ENCODE results near the gene RNASEH2A. TPM values are rescaled to one million over a fixed set of nuclear protein-coding genes. Genes with fewer than 3 reads are reported as not detected.
"Not testable (repeated sequence)": the region's sequence is repeated elsewhere in the genome, so short reads cannot be mapped to it uniquely, and the experiment has no call there.

Gene RNASEH2A
- polyA plus RNA-seq, 4 donors = 29.1 to 45.7 (median 35.3) TPM

DNA sequence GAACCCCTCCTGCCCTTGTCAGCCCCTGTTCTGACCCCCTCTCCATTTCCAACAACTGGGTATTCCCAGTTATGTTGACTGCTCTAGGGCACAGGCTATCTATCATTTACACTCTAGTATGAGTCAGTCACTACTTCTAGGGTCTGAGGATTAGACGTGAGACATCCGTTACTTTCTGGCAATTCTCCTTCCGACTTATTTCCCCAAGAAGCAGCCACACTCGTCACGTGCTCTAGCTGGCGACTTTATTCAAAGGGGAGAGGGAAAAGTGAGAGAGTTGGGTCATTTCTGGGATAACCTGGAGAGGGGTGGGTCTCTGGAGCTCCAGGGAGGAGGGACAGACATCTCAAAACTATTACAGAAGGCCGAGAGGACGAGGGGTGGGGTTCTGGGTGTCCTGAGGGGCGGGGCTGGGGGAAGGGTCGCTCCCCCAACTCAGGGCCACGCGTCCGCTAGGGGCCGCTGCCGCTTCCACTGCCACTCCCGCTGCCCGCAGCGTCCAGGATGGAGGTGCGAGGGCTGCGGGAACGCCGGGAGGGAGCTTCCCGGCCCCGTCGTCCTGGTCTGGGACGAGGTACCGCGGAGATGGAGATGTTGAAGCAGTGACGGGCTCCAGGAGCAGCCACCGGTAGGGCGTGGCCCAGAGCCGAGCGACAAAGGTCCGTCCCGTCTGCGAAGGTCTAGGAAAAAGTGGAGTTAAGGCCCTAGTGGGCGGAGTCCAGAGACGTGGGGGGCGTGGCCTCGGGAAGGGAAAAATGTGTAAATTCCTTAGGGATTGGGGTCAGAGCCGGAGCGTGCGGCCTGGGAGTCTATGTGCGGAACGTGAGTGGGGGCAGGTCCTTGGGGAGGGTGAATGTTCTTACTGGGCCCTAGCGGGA is 19.1 kb downstream of the RNASEH2A start:
- DNase-seq (ENCODE audit: low read depth in 4 of 4, low spot score in 2 of 4) = no peak

DNA sequence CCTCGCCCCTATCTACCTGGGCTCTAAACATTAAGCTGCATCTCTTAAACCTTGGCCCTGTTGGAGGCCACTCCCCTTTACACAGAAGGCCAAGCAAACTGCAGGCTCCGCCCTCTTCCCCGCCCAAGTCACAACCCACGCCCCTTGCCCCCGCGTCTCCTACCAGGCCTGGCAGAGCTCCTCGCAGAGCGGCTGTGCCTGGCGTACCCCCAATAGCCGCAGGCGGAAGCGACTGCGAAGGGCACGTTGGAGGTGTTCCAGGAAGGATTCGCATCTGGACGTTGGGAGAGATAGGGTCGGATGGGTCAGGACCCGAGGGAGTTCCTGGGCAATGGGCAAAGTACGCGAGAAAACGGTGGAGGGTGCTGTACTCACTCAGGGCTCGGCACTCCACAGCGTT is 22.1 kb downstream of the RNASEH2A start:
- DNase-seq (ENCODE audit: low read depth in 4 of 4, low spot score in 2 of 4) = no peak

DNA sequence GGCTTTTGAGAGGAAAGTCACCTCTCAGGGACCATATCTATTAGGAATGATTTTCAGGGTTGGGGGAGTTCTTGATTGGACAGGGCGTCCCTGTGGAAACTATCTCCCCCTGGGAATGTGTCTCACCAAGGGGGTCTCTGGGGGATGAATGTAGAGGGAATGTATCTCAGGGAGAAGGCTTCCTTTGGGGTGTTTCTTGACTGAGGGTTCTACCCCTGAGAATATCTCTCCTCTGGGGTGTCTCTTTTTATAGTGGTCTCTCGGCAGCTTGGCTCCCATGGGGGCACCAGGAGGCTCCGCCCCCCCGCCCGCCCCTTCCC is 27.0 kb downstream of the RNASEH2A start:
- DNase-seq (ENCODE audit: low read depth in 4 of 4, low spot score in 2 of 4) = no peak

DNA sequence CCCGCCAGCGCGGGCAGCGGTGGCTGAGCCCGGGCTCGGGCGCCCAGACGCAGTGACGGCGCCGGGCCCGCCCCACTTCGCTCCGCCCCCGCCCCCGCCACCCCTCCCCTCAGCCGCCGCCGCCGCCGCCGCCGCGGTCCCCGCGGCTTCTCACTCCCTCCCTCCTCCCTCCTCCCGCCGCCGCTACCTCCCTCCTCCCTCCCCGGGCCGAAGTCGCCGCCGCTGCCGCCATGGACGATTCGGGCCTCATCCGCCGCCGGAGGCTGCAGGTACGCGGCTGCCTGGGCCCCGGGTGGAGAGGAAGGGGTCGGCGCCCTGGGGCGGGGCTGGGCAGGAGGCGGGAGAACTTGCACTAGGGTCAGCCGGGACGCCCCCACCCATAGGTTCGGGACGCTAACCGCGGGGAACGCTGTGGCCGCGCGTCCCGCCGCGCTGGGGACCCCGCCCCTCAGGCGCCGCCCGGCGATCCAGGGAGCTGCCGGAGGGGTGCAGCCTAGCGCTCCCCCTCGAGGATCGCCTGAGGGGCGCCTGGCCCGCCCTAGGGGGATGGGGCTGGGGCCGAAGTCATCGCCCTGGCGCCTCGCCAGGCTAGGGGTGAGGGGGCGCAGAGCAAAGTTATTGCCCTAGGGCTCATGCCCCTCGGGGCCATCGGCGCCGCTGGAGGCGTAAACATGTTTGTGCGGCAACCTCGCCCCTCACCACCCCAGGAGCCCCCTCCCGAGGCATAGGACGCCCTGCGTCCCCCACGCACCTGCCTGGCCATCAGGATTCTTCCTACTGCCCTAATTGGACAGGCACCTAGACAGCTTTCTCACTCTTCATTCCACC is 27.6 kb downstream of the RNASEH2A start:
- no peak for DNase-seq (ENCODE audit: low read depth in 4 of 4, low spot score in 2 of 4)

DNA sequence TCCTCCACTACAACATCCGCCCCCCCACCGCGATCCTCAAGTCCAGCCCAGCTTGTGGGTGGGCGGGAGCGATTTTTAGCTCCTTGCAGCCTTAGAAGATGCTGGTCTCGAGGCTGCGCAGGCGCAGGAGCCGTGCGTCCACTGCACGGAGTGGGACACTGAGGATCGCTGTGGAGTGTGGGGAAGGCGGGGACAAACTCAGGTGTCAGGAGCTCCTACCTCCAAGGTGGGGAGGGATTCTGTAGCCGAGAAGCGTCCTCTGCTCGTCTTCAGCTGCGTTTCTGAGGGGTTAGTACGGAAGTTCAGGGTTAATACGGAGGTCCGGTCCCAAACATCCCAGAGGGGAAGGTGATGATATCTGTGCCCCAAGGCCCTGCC is 28.2 kb downstream of the RNASEH2A start, which contains the start of gene RTBDN:
RTBDN (minus strand) TSS at position 14 of the 378 bp plus-strand sequence. CDS start 4,600 bp downstream, outside the sequence.
- DNase-seq (ENCODE audit: low read depth in 4 of 4, low spot score in 2 of 4) = no peak

DNA sequence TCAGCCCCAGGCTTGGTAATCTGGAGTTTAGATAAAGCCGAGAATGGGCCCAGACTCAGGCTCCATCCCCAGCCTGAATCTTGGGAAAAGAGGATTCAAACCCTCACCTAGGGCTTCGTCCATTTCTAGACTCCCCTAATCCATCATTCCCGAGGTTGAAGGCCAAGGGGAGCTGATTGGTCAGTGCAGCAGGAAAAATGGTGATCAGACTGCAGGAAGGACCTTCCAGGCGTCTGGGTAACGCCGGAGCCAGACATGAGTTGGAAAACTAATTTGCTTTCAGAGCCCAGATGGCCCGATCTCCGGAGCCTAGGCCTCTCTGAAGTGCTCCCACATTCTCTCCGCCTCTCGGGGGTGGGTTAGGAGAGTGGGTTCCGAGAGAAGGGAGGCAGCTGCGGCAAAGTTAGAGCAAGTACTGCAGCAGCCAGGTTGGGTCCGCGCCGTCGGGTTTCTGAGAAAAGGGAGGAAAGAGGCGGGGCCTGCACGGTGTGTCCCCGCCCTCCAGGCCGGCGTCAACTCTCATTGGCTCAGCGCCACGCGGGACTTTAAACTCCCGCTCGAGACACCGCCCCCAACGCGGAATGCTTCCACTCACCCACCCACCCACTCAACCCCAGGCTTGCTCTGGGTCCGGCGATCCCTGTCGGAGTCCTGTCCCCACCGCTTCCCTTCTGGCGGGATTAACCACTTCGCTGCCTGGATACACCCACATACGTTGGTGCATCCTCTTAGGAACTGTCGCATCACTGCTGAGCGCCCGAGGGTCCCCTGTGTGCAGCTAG is 28.8 kb downstream of the RNASEH2A start:
- no peak for DNase-seq (ENCODE audit: low read depth in 4 of 4, low spot score in 2 of 4)

DNA sequence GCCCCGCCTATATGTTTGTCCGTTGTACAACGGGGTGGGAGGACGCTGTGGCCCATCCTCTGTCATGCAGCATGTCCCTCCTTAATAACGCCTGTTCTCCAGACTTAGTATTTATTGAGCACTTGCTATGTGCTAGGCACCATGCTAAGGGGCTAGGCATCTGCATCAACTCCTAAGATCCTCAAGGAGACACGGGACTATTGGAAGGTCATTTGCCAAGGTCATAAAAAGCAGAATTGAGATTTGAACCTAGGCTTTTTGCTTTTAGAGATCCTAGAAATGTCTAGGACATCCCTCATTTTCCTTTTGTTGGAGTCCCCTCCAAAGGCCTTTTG is 30.1 kb downstream of the RNASEH2A start:
- DNase-seq (ENCODE audit: low read depth in 4 of 4, low spot score in 2 of 4) = no peak

DNA sequence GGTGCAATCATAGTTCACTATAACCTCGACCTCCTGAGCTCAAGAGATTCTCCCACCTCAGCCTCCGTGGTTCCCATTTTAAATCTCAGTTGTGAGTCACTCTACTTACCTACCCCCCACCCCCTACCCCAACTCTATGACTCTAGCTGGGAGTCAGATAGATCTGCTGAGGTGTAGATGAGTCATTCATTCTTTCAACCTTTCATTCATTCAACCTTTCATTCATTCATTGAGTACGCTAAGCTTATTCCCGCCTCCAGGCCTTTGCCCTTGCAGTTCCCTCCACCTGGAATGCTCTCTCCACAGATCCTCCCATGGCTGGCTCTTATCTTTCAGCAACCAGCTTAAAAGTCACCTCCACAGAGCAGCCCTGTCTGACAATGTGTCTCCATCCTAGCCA is 30.8 kb downstream of the RNASEH2A start:
- no peak for DNase-seq (ENCODE audit: low read depth in 4 of 4, low spot score in 2 of 4)

DNA sequence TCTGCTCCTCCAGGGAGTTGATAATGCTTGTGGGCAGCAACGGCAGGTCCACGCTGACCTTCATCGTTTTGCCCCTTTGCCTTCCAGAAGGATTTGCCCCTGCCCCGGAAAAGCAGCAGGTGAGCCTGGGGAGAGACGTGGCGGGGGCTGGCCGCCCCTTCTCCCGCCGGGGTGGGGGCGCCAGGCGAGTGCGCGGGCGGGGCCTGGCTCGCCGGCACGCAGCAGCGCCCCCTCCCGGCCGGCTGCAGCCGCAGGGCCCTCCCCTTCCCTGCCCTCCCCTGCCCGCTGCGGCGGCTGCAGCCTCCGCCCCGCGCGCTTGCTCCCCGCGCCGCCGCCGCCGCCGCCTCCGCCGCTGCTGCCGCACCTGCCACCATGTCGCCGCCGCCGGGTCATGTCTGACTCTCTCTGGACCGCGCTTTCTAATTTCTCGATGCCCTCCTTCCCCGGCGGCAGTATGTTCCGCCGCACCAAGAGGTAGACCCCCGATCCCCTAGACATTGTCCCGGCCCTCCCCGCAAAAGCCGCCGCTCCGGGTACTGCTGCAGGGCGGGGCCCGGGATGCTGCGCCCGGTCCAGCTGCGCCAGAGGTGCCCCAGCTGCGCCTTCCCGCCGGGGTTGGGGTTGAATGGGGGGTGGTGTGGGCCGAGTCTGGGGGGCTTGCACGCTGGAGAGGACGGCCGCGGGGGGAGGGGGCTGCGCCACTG is 31.9 kb downstream of the RNASEH2A start, which contains the start of gene MAST1:
MAST1 (plus strand) TSS at position 334 of the 704 bp plus-strand sequence; CDS start at position 392, 58 bp downstream.
- no peak for DNase-seq (ENCODE audit: low read depth in 4 of 4, low spot score in 2 of 4)

DNA sequence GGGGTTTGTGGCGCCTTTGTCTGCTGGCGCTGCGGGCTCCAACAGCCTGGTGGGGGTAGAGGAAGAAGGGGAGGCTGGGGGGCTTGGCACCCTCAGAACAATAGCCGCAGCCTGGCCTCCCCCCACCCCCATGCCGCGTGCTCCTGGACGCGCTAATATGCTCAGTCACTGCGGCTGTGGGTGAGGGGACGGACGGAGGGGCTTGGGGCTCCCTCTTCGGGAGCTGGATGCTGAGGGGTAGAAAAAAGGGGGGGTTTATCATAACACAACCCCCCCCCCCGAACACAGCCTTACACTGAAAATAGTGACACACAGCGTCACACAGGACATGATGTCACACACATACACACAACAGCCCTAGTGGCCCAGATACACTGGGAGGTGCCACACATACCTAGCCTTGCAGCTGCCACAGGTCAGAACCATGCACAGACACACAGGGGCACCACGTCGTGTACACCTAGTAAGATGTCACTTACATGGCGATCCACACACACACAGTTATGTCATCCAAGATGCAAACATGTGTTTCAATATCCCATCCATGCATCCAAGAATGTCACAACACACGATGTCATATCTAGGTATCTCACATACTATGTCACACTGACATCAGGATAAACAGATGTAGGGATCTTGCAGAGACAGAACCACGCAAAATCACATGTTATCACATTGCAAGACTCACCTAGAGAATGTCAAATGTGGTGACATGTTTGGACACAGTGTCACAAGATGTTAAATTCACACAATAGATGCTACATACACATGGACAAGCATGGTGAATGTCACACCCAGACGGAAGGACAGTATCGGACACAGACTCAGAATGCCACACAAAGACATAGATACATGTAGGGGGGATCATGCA is 32.7 kb downstream of the RNASEH2A start:
- DNase-seq (ENCODE audit: low read depth in 4 of 4, low spot score in 2 of 4) = no peak

DNA sequence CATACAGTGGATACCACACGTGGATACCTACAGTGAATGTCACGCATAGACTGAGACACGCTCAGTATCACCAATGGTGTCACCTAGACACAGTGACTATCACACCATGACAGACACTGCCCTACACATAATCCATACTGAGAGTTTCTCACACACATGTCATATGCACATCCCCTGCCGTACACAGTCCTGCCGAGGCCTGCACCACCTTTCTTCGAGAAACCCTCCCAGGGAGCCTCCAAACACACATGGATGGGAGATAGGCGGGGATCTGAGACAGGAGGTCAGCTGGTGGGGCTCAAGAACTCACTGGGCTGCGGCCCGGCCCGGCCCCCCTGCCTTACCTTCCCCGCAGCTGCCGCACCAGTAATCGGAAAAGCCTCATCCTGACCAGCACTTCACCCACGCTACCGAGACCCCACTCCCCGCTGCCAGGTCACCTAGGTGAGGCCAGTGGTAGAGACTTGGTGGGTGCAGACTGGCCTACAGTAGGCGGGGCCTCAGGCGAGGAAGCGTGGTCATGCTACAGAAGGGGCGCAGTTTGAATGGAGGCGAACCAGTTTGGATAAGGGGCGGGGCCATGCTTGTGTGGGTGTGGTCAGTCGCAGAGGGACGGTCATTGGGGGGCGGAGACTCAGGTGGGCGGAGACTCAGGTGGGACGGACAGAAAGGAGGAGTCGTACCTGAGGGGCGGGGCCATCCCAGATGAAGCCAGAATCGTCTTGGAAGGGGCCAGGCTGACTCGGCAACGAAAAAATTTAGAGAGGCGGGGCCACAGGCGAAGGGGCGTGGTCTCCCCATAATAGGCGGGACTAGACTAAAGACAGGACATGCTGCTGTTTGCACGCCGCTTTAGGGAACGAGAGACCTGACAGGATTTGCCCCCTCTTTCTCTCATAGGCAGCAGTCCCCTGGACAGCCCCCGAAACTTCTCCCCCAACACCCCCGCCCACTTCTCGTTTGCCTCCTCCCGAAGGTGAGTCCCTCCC is 34.0 kb downstream of the RNASEH2A start:
- no peak for DNase-seq (ENCODE audit: low read depth in 4 of 4, low spot score in 2 of 4)

DNA sequence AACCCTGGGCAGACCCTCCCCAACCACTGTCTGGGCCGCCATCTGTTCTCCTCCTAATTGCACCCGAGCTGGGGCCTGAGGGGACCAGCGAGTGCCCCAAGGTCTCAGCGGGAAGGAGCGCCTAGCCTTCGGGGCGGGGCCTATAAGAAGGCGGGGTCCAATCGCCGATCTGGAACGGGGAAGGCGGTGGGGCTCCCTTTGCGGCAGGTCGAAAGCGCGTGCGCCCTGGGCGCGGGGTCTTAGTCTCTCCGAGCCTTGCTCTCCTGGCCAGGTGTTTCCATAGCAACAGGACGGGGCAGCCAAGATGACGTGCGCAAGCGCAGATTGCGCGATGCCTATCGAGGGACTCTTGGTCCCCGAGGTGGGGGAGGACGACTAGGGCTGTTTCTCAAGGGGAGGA is 34.7 kb downstream of the RNASEH2A start:
- no peak for DNase-seq (ENCODE audit: low read depth in 4 of 4, low spot score in 2 of 4)

DNA sequence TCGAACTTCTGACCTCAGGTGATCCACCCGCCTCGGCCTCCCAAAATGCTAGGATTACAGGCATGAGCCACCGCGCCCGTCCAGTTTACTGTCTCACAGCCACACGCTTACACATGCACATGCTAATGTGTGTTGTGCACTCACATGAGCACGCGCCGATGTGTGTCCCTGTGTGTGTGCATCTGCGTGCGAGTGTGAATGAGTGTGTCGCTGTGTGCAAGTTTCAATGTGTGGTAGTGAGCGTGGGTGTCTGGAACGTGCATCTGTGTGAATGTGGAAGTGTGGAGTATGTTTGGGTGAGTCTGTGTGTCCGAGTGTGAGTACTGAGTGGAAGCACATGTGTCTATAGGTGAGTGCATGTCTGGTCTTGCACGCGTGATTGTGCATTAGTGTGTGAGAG is 36.1 kb downstream of the RNASEH2A start:
- no peak for DNase-seq (ENCODE audit: low read depth in 4 of 4, low spot score in 2 of 4)

DNA sequence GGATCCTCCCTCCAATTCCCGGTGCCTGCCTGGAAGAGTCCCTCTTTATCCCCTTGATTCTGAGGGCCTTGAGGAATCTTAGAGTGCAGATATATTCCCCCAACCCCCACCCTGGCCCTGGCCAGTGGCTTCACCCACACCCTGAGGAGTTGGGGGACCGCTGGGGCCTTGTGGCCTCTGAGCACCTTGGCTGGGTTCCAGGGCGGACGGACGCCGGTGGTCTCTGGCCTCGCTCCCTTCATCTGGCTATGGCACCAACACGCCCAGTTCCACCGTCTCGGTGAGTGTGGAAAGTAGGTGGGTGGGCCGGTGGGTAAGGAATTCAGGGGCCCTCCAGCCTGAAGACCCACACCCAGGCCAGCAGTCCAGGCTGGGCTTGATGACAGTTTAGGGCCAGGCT is 36.9 kb downstream of the RNASEH2A start:
- DNase-seq (ENCODE audit: low read depth in 4 of 4, low spot score in 2 of 4) = no peak

DNA sequence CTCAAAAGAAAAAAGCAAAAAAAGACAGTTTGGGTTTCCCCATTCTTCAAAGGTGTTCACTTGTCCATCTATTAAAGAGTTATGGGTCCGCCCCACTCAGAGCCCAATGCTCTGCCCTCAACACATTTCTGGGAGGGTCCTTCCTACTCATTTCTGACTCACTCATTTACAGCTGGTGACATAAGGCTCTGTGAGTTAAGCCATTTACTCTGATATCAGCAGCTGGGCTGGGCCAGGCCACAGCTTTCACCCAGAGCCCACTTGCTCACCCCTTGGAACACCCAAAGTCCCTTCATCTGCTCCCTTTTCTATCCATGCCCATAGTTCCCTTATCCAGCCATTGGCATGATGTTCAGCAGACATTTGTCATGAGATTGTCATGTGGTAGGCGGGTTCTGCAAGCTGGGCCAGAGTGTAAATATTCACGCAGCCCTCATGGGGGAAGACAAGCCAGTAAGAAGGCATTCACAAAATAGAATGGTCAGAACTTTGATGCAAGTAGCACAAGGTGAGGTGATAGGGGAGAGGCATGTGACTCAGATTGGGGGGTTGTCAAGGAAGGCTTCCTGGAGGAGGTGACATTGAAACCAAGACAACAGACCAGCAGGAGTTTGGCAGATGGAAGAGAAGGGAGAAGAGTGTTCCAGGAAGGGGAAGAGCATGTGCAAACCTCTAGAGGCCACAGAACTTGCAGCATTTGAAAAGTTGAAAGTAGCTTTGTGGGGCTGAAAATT is 37.8 kb downstream of the RNASEH2A start:
- DNase-seq (ENCODE audit: low read depth in 4 of 4, low spot score in 2 of 4) = no peak

DNA sequence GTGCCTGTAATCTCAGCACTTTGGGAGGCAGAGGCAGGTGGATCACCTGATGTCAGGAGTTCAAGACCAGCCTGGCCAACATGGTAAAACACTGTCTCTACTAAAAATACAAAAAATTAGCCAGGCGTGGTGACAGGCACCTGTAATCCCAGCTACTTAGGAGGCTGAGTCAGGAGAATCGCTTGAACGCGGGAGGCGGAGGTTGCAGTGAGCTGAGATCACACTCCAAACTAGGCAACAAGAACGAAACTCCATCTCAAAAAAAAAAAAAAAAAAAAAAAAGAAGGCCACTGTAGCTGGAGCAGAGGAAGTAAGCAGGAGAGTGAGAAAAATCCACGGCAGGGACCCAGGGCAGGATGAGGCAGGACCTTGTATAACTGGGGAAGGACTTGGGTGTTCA is 40.2 kb downstream of the RNASEH2A start:
- DNase-seq (ENCODE audit: low read depth in 4 of 4, low spot score in 2 of 4) = not testable (repeated sequence)

Measured in left renal cortex interstitium (tissue), 4 donors.